Fibroblast of the aortic adventitia (primary cell): ENCODE data around the gene CENPP. TPM values are rescaled to one million over a fixed set of nuclear protein-coding genes. Genes with fewer than 3 reads are reported as not detected.
A peak's percentile ranks its signal among the peaks of the same experiment; 100 is the strongest.

ENCODE experiments used
- DNase-seq: peaks from one replicate; pipeline ENCODE4 v3.0.0-alpha.2; 2010; ENCODE audit warnings: low read depth
- H3K4me3 ChIP-seq: 2 replicates; pipeline ENCODE4 v1.5.1; 2011; ENCODE audit warnings: low read depth, mild to moderate bottlenecking, control low read depth, low read length, moderate library complexity
- total RNA-seq: library from RNA; depleted of rRNA; stranded (reverse); fragments of >200 nt; gene quantifications from 2 replicates; pipeline ENCODE4 v1.2.3, GENCODE V29; 2012; ENCODE audit warnings: low replicate concordance
- TF ChIP-seq, protein P1 (sequence below): IDR thresholded peaks from 2 replicates; pipeline ENCODE4 v1.5.1; 2011; ENCODE audit warnings: mild to moderate bottlenecking, low read length, control low read depth, inconsistent platforms; ENCODE audit not compliant: insufficient read depth

Gene CENPP
- total RNA-seq, 1 donor: 19.3 TPM

DNA sequence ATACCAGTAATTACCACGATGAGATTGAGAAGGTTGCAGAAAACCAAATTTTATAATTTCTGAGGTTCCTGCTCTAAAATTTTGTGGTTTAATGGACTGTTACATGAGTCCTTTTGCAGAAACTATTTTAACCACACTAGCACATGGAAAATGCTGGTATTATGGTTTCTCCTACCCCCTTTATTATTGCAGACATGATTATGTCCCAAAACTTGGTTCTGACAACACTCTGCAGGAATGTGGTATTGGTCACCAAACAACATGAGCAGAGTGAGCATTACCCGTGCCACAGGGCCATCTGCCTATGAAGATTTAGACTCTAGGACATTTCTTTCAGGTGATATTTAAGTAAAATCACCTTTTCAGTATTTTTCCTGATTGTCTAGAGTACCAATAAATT is 212.8 kb downstream of the CENPP start:
- no peak overlapping the region for H3K4me3 ChIP-seq
- DNase-seq: peak; percentile 17
- TF ChIP-seq, protein P1, sequence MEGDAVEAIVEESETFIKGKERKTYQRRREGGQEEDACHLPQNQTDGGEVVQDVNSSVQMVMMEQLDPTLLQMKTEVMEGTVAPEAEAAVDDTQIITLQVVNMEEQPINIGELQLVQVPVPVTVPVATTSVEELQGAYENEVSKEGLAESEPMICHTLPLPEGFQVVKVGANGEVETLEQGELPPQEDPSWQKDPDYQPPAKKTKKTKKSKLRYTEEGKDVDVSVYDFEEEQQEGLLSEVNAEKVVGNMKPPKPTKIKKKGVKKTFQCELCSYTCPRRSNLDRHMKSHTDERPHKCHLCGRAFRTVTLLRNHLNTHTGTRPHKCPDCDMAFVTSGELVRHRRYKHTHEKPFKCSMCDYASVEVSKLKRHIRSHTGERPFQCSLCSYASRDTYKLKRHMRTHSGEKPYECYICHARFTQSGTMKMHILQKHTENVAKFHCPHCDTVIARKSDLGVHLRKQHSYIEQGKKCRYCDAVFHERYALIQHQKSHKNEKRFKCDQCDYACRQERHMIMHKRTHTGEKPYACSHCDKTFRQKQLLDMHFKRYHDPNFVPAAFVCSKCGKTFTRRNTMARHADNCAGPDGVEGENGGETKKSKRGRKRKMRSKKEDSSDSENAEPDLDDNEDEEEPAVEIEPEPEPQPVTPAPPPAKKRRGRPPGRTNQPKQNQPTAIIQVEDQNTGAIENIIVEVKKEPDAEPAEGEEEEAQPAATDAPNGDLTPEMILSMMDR: no peak

DNA sequence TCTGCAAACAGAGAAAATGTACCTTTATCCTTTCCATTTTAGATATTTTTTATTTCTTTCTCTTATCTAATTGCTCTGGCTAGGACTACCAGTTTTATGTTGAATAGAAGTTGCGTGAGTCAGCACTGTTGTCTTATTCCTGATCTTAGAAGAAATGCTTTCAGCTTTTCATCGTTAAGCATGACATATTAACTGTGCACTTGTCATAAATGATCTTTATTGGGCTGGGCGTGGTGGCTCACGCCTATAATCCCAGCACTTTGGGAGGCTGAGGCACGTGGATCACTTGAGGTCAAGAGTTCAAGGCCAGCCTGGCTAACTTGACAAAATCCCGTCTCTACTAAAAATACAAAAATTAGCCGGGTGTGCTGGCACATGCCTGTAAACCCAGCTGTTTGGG is 218.2 kb downstream of the CENPP start:
- TF ChIP-seq, protein P1: no peak
- DNase-seq: no peak
- no peak overlapping the region for H3K4me3 ChIP-seq

DNA sequence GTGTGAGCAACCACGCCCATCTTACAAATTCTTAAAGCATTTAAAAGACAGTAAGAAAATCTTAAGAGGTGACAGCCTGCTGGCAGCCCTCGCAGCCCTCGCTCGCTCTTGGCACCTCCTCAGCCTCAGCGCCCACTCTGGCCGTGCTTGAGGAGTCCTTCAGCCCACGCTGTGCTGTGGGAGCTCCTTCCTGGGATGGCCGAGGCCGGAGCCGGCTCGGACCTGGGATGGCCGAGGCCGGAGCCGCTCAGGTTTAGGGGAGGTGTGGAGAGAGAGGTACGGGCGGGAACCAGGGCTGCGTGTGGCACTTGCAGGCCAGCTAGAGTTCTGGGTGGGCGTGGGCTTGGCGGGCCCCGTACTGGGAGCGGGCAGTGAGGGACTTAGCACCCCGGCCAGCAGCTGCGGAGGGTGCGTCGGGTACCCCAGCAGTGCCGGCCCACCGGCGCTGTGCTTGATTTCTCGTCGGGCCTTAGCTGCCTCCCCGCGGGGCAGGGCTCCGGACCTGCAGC is 219.3 kb downstream of the CENPP start:
- TF ChIP-seq, protein P1: no peak
- DNase-seq: no peak
- H3K4me3 ChIP-seq: no peak overlapping the region

DNA sequence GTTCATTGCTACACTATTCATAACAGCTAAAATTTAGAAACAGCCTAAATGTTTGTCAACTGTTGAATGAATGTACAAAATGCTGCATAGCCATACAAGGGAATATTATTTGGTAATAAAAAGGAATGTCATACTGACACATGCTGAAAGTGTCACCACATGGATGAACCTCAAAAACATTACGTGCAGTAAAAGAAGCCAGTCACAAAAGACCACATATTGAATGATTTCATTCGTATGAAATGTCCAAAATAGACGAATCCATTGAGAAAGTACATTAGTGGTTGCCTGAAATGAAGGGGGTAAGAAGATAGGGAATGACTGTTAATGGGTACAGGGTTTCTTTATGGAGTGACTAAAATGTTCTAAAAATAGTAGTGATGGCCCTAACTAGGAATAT is 221.6 kb downstream of the CENPP start:
- TF ChIP-seq, protein P1: no peak
- no peak for DNase-seq
- no peak overlapping the region for H3K4me3 ChIP-seq

DNA sequence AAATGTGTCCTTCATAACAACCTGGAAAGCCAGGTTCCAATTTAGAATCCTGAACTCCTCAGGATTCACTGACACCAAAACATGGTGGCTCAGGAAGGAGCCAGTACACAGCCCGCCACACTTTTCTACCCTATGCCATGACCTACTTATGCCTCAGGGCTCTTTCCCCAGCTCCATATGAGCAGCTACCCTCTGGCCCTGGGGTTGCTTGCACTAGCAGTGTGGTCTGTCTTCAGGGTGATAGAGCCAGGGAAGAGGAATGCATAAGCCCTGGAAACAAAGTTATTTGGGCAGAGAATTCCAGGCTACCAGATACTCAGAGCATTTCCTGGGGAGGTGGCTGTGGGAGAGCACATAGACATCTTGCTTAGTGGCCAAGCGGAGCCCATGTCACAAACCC is 225.0 kb downstream of the CENPP start:
- DNase-seq: no peak
- TF ChIP-seq, protein P1: no peak
- no peak overlapping the region for H3K4me3 ChIP-seq

DNA sequence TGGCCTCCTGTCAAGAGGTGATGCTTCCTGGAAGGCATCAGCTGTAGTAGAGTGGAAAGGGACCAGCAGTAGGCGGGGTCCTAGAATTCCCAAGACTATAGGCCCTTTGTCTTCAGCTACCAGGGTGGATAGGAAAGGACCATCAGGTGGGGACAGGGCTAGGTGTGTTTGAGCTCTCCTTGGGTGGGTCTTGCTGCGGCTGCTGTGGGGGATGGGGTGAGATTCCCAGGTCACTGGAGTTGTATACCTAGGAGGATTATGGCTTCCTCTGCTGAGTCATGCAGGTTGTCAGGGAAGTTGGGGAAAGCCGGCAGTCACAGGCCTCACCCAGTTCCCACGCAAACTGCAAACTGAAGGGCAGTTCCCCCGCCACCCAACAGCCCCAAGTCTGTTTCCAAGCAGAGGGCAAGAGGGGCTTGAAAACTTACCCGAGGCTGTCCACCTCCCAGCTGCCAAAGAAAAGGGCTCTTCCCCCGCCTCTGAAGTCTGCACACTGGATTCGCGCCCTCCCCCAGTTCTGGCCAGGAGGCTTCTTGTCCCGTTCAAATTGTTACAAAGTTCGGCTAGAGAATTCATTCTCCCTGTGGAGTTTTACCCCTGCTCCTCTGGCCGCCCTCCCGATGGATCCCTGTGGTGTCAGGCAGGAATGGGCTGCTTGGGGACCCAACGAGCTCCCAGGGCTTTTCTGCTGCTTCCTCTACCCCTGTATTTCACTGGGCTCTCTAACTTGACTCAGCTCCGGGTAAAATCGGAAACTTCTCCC is 233.0 kb downstream of the CENPP start:
- no peak for DNase-seq
- no peak overlapping the region for H3K4me3 ChIP-seq
- TF ChIP-seq, protein P1: no peak
